Measurements from ENCODE around the gene TBC1D1. TPM values are rescaled to one million over a fixed set of nuclear protein-coding genes. Genes with fewer than 3 reads are reported as not detected.

TBC1D1 gene
- total RNA-seq, 1 donor from 2014 or later = 54.5 TPM

DNA sequence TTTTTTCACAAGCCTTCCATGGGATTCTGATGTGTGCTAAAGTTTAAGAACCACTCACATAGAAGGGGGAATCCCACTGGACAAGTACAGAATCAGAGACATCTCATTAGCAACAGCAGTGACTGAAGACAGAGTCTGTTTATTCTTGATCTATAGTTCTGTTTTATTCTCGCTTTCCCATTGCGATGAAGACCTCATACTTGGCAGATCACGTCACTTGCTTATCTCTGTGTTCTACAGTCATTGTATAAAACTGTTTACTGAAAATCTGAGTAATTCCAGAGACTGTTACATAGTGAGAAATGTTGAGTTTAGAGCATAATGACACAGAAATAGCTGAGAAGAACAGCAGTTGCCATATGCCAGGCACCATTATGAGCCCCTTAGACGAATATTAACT is 254.9 kb downstream of the TBC1D1 start:
- H3K27me3 ChIP-seq (ENCODE audit: insufficient read depth, low read length) = no peaks in the 10 kb centered on the region
- Mint-ChIP-seq H3K4me1 (ENCODE audit: low read depth, unreplicated experiment) (no peaks in the 10 kb centered on the region), H3K27me3 (ENCODE audit: low read depth, unreplicated experiment) (no peaks in the 10 kb centered on the region), H3K36me3 (ENCODE audit: low read depth, unreplicated experiment) (no peaks in the 10 kb centered on the region), H3K27ac (ENCODE audit: unreplicated experiment) (no peak overlapping the region), H3K9me3 (ENCODE audit: unreplicated experiment) (no peaks in the 10 kb centered on the region), H3K4me3 (ENCODE audit: unreplicated experiment) (no peak overlapping the region)
- TF ChIP-seq, protein P1, sequence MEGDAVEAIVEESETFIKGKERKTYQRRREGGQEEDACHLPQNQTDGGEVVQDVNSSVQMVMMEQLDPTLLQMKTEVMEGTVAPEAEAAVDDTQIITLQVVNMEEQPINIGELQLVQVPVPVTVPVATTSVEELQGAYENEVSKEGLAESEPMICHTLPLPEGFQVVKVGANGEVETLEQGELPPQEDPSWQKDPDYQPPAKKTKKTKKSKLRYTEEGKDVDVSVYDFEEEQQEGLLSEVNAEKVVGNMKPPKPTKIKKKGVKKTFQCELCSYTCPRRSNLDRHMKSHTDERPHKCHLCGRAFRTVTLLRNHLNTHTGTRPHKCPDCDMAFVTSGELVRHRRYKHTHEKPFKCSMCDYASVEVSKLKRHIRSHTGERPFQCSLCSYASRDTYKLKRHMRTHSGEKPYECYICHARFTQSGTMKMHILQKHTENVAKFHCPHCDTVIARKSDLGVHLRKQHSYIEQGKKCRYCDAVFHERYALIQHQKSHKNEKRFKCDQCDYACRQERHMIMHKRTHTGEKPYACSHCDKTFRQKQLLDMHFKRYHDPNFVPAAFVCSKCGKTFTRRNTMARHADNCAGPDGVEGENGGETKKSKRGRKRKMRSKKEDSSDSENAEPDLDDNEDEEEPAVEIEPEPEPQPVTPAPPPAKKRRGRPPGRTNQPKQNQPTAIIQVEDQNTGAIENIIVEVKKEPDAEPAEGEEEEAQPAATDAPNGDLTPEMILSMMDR (IDR thresholded peaks at IDR 0.05; ENCODE audit: insufficient read depth, low read depth, low read length) = no peak
- TF ChIP-seq EZH2 (IDR thresholded peaks at IDR 0.05; ENCODE audit: insufficient read depth, low read length) = no peak
- DNase-seq (ENCODE audit: low read depth) (peak; percentile 88), FAIRE-seq (peak; percentile 82)
- H3K36me3 ChIP-seq (ENCODE audit: insufficient read depth, low read length) = no peaks in the 10 kb centered on the region
- H3K4me3 ChIP-seq (ENCODE audit: insufficient read depth, low read depth, low read length) = no peak overlapping the region
- no peak overlapping the region for H2AFZ ChIP-seq (ENCODE audit: low read depth, low read length)
- peak overlapping the region; percentile 49 for H3K9ac ChIP-seq (ENCODE audit: low read length)
- H3K4me2 ChIP-seq (ENCODE audit: low read length) = no peak overlapping the region
- H4K20me1 ChIP-seq (ENCODE audit: insufficient read depth, low read length) = no peaks in the 10 kb centered on the region
- no peaks in the 10 kb centered on the region for H3K79me2 ChIP-seq (ENCODE audit: insufficient read depth, low read length)
- H3K27ac ChIP-seq (ENCODE audit: low read depth, low read length) = peak overlapping the region; percentile 52
- H3K9me3 ChIP-seq (ENCODE audit: insufficient read depth, low read depth, low read length) = no peaks in the 10 kb centered on the region
- peaks cover 34% of the 10 kb centered on the region for H3K4me1 ChIP-seq (ENCODE audit: insufficient read depth, low read length)

DNA sequence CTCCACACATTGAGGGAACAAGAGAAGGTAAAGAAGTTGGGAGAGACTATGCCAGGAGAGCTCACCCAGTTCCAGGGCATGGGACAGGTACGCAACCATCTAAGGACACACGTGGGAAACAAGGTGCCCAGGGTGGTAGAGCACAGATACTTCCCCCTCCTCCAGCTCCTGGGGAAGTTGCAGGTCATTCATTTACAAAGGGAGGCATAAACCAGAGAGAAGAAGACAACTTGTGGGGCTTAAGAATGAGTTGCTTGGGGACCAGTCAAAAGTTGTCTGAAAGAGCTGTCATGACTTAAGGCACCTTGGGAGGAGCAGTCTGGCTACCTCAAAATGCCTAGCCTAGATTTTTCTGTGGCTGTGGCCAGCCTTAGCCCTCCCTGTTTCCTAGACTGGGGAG is 255.5 kb downstream of the TBC1D1 start:
- Histone ChIP-seq H4K20me1 (ENCODE audit: insufficient read depth, low read length) (no peaks in the 10 kb centered on the region), H3K36me3 (ENCODE audit: insufficient read depth, low read length) (no peaks in the 10 kb centered on the region), H3K79me2 (ENCODE audit: insufficient read depth, low read length) (no peaks in the 10 kb centered on the region), H3K4me3 (ENCODE audit: insufficient read depth, low read depth, low read length) (no peak overlapping the region), H3K9me3 (ENCODE audit: insufficient read depth, low read depth, low read length) (no peaks in the 10 kb centered on the region), H3K27me3 (ENCODE audit: insufficient read depth, low read length) (no peaks in the 10 kb centered on the region), H2AFZ (ENCODE audit: low read depth, low read length) (no peak overlapping the region), H3K4me1 (ENCODE audit: insufficient read depth, low read length) (peaks cover 39% of the 10 kb centered on the region), H3K27ac (ENCODE audit: low read depth, low read length) (peak overlapping the region; percentile 52), H3K9ac (ENCODE audit: low read length) (no peak overlapping the region), H3K4me2 (ENCODE audit: low read length) (no peak overlapping the region)
- TF ChIP-seq EZH2 (IDR thresholded peaks at IDR 0.05; ENCODE audit: insufficient read depth, low read length) = no peak
- TF ChIP-seq, protein P1 (IDR thresholded peaks at IDR 0.05; ENCODE audit: insufficient read depth, low read depth, low read length) = no peak
- Mint-ChIP-seq H3K27me3 (ENCODE audit: low read depth, unreplicated experiment) (no peaks in the 10 kb centered on the region), H3K27ac (ENCODE audit: unreplicated experiment) (no peak overlapping the region), H3K36me3 (ENCODE audit: low read depth, unreplicated experiment) (no peaks in the 10 kb centered on the region), H3K4me3 (ENCODE audit: unreplicated experiment) (peak overlapping the region; percentile 12), H3K9me3 (ENCODE audit: unreplicated experiment) (no peaks in the 10 kb centered on the region), H3K4me1 (ENCODE audit: low read depth, unreplicated experiment) (no peaks in the 10 kb centered on the region)
- DNase-seq (ENCODE audit: low read depth) (no peak), FAIRE-seq (no peak)

DNA sequence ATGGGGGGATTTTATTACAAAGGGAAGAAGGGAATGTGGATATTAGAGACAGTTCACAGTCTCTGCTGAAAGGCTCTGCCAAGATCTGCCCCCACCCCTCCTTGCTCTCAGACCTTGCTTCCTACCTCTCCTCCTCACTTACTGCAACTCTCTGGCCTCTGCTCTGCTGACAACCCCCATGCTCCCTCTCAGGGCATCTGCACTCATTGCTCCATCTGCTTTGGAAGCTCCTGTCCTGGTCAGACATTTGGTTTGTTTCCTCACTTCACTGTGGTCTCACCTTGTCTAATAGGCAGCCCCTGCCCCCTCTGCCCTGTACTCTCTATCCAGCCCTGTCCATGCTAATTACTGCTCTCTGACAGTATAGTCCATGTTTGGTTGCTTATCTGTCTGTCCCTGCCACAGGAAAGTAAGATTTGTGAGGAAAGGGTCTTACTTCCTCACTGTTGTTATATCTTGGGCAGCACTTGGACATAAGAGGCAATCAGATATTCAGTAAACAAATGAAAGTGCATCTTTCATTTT is 258.6 kb downstream of the TBC1D1 start:
- H3K4me2 ChIP-seq (ENCODE audit: low read length) = peak overlapping the region; percentile 51
- Mint-ChIP-seq H3K27ac (ENCODE audit: unreplicated experiment) (no peak overlapping the region), H3K4me3 (ENCODE audit: unreplicated experiment) (no peak overlapping the region)

More for the DNA sequence above, 258.6 kb downstream of the TBC1D1 start:
- DNase-seq (ENCODE audit: low read depth) (no peak), FAIRE-seq (no peak)
- Histone ChIP-seq H3K36me3 (ENCODE audit: insufficient read depth, low read length) (no peaks in the 10 kb centered on the region), H3K79me2 (ENCODE audit: insufficient read depth, low read length) (no peaks in the 10 kb centered on the region), H3K27ac (ENCODE audit: low read depth, low read length) (peak overlapping the region; percentile 70), H4K20me1 (ENCODE audit: insufficient read depth, low read length) (no peaks in the 10 kb centered on the region), H3K9ac (ENCODE audit: low read length) (peak overlapping the region; percentile 48), H3K9me3 (ENCODE audit: insufficient read depth, low read depth, low read length) (no peaks in the 10 kb centered on the region), H3K4me1 (ENCODE audit: insufficient read depth, low read length) (peaks cover 43% of the 10 kb centered on the region), H3K4me3 (ENCODE audit: insufficient read depth, low read depth, low read length) (no peak overlapping the region), H2AFZ (ENCODE audit: low read depth, low read length) (no peak overlapping the region), H3K27me3 (ENCODE audit: insufficient read depth, low read length) (no peaks in the 10 kb centered on the region)
- no peaks in the 10 kb centered on the region for H3K9me3 Mint-ChIP-seq (ENCODE audit: unreplicated experiment)
- no peak for TF ChIP-seq EZH2 (IDR thresholded peaks at IDR 0.05; ENCODE audit: insufficient read depth, low read length)
- TF ChIP-seq, protein P1 (IDR thresholded peaks at IDR 0.05; ENCODE audit: insufficient read depth, low read depth, low read length) = no peak
- H3K4me1 Mint-ChIP-seq (ENCODE audit: low read depth, unreplicated experiment) = peaks cover 11% of the 10 kb centered on the region
- H3K27me3 Mint-ChIP-seq (ENCODE audit: low read depth, unreplicated experiment) = no peaks in the 10 kb centered on the region
- H3K36me3 Mint-ChIP-seq (ENCODE audit: low read depth, unreplicated experiment) = no peaks in the 10 kb centered on the region

Data from astrocyte (in vitro differentiated cells and primary cell).